ENCODE data around the gene SLC45A2. TPM values are rescaled to one million over a fixed set of nuclear protein-coding genes. Genes with fewer than 3 reads are reported as not detected.

The SLC45A2 gene
- total RNA-seq, 2 experiments from 2014 or later, result not detected

GRCh38 chr5:34005211-34005610 lies 20.7 kb upstream of the SLC45A2 start:
- no peak for TF ChIP-seq EZH2phosphoT487 (IDR thresholded peaks at IDR 0.05; ENCODE audit: borderline replicate concordance, low read depth, low read length)
- no peak for TF ChIP-seq CTCF (conservative IDR thresholded peaks at IDR 0.05; ENCODE audit: low read length)
- DNase-seq (ENCODE audit: low spot score), result no peak
- POLR2A ChIA-PET, result no interaction called here

GRCh38 chr5:34003941-34004340 lies 19.4 kb upstream of the SLC45A2 start:
- intact Hi-C loops (cut with micrococcal nuclease; ENCODE audit: unreplicated experiment), result loop anchor here (10.0 kb wide), 1 partner anchor 559 kb away; the partner anchor contains the start of gene TARS1
- Histone ChIP-seq H3K4me1 (ENCODE audit: insufficient read depth, low read length, poor library complexity, severe bottlenecking) (peaks cover 14% of the 10 kb centered on the region), H4K20me1 (ENCODE audit: insufficient read depth, low read length) (no peaks in the 10 kb centered on the region), H3K4me2 (ENCODE audit: low read length) (no peak overlapping the region), H3K36me3 (ENCODE audit: insufficient read depth, low read length) (no peaks in the 10 kb centered on the region), H3K79me2 (ENCODE audit: insufficient read depth, low read depth, low read length) (no peaks in the 10 kb centered on the region), H2AFZ (ENCODE audit: low read length) (no peak overlapping the region), H3K9me2 (ENCODE audit: insufficient read depth, low read length) (no peaks in the 10 kb centered on the region), H3K9me3 (ENCODE audit: low read length) (no peaks in the 10 kb centered on the region), H3K27ac (ENCODE audit: low read depth, low read length, poor library complexity, severe bottlenecking) (no peak overlapping the region), H3K4me3 (ENCODE audit: low read depth, low read length, poor library complexity, severe bottlenecking) (no peak overlapping the region)
- BruUV-seq (replicated peaks), result no TSS peak
- TF ChIP-seq EZH2phosphoT487 (IDR thresholded peaks at IDR 0.05; ENCODE audit: borderline replicate concordance, low read depth, low read length) (no peak), CTCF (conservative IDR thresholded peaks at IDR 0.05; ENCODE audit: low read length) (no peak)
- POLR2A ChIA-PET, result no interaction called here
- DNase-seq (ENCODE audit: low spot score), result no peak
- CTCF ChIA-PET (ENCODE audit: unreplicated experiment), result no interaction called here

More at GRCh38 chr5:34005211-34005610, 20.7 kb upstream of the SLC45A2 start:
- intact Hi-C loops (cut with micrococcal nuclease; ENCODE audit: unreplicated experiment), result loop anchor here (10.0 kb wide), 1 partner anchor 560 kb away; the partner anchor contains the start of gene TARS1
- Histone ChIP-seq H4K20me1 (ENCODE audit: insufficient read depth, low read length) (no peaks in the 10 kb centered on the region), H3K79me2 (ENCODE audit: insufficient read depth, low read depth, low read length) (no peaks in the 10 kb centered on the region), H3K4me3 (ENCODE audit: low read depth, low read length, poor library complexity, severe bottlenecking) (no peak overlapping the region), H3K27ac (ENCODE audit: low read depth, low read length, poor library complexity, severe bottlenecking) (no peak overlapping the region), H2AFZ (ENCODE audit: low read length) (no peak overlapping the region), H3K9me3 (ENCODE audit: low read length) (no peaks in the 10 kb centered on the region), H3K9me2 (ENCODE audit: insufficient read depth, low read length) (no peaks in the 10 kb centered on the region), H3K4me2 (ENCODE audit: low read length) (no peak overlapping the region), H3K36me3 (ENCODE audit: insufficient read depth, low read length) (no peaks in the 10 kb centered on the region), H3K4me1 (ENCODE audit: insufficient read depth, low read length, poor library complexity, severe bottlenecking) (peaks cover 19% of the 10 kb centered on the region)
- CTCF ChIA-PET (ENCODE audit: unreplicated experiment), result no interaction called here
- no TSS peak for BruUV-seq (replicated peaks)

- no peak overlapping the region for H3K4me3 ChIP-seq (ENCODE audit: low read depth, low read length, poor library complexity, severe bottlenecking)
- intact Hi-C loops (cut with micrococcal nuclease; ENCODE audit: unreplicated experiment), result loop anchor here (10.0 kb wide), 1 partner anchor 558 kb away; the partner anchor contains the start of gene TARS1
- H2AFZ ChIP-seq (ENCODE audit: low read length), result no peak overlapping the region
- POLR2A ChIA-PET, result no interaction called here
- no peaks in the 10 kb centered on the region for H4K20me1 ChIP-seq (ENCODE audit: insufficient read depth, low read length)
- DNase-seq (ENCODE audit: low spot score), result no peak
- no TSS peak for BruUV-seq (replicated peaks)
- H3K36me3 ChIP-seq (ENCODE audit: insufficient read depth, low read length), result no peaks in the 10 kb centered on the region
- H3K9me2 ChIP-seq (ENCODE audit: insufficient read depth, low read length), result no peaks in the 10 kb centered on the region
- no peaks in the 10 kb centered on the region for H3K79me2 ChIP-seq (ENCODE audit: insufficient read depth, low read depth, low read length)
- peaks cover 8% of the 10 kb centered on the region for H3K4me1 ChIP-seq (ENCODE audit: insufficient read depth, low read length, poor library complexity, severe bottlenecking)
- CTCF ChIA-PET (ENCODE audit: unreplicated experiment), result no interaction called here
- H3K27ac ChIP-seq (ENCODE audit: low read depth, low read length, poor library complexity, severe bottlenecking), result no peak overlapping the region
- H3K4me2 ChIP-seq (ENCODE audit: low read length), result no peak overlapping the region
- TF ChIP-seq CTCF (conservative IDR thresholded peaks at IDR 0.05; ENCODE audit: low read length) (no peak), EZH2phosphoT487 (IDR thresholded peaks at IDR 0.05; ENCODE audit: borderline replicate concordance, low read depth, low read length) (no peak)
- no peaks in the 10 kb centered on the region for H3K9me3 ChIP-seq (ENCODE audit: low read length)
Observed at GRCh38 chr5:34002629-34003328, 18.3 kb upstream of the SLC45A2 start.
